Stimulated activated CD4-positive, alpha-beta T cell treated with anti-CD3 and anti-CD28 coated beads, Interleukin-12 subunit alpha, Interleukin-12 subunit beta, amount 100 ng/mL, for 4 hours (primary cell): ENCODE measurements around the gene S100A8.
"Not testable (repeated sequence)": the region's sequence is repeated elsewhere in the genome, so short reads cannot be mapped to it uniquely, and the experiment has no call there.

Source experiments
- DNase-seq: peaks from one replicate; pipeline ENCODE4 v3.0.0-alpha.2; 2020

S100A8 gene

GRCh38 chr1:153415850-153416570 is 25.1 kb upstream of the S100A8 start, which contains the start of gene S100A7A:
S100A7A (plus strand) TSS chr1:153416520; CDS start chr1:153418083, 1,563 bp downstream.
- no peak for DNase-seq

- DNase-seq = not testable (repeated sequence)
Observed at GRCh38 chr1:153413961-153414360, 23.1 kb upstream of the S100A8 start.

GRCh38 chr1:153407274-153407673 is 16.4 kb upstream of the S100A8 start:
- DNase-seq = not testable (repeated sequence)

- DNase-seq = not testable (repeated sequence)
Observed at GRCh38 chr1:153405825-153406599, 15.1 kb upstream of the S100A8 start.

- DNase-seq = peak; percentile 61
Observed at GRCh38 chr1:153404768-153405167, 13.9 kb upstream of the S100A8 start.

GRCh38 chr1:153404086-153404635 is 13.3 kb upstream of the S100A8 start:
- DNase-seq = no peak

GRCh38 chr1:153403421-153404085 is 12.7 kb upstream of the S100A8 start:
- no peak for DNase-seq

- DNase-seq = no peak
Observed at GRCh38 chr1:153402226-153402625, 11.4 kb upstream of the S100A8 start.

GRCh38 chr1:153401461-153401860 is 10.6 kb upstream of the S100A8 start:
- no peak for DNase-seq

- DNase-seq = no peak
Observed at GRCh38 chr1:153400244-153400643, 9.4 kb upstream of the S100A8 start.

- no peak for DNase-seq
Observed at GRCh38 chr1:153399401-153400055, 8.7 kb upstream of the S100A8 start.

- DNase-seq = no peak
Observed at GRCh38 chr1:153397924-153398651, 7.2 kb upstream of the S100A8 start.

GRCh38 chr1:153397051-153397923 is 6.4 kb upstream of the S100A8 start:
- no peak for DNase-seq

- no peak for DNase-seq
Observed at GRCh38 chr1:153396461-153396860, 5.6 kb upstream of the S100A8 start.

- DNase-seq = no peak
Observed at GRCh38 chr1:153395776-153396175, 4.9 kb upstream of the S100A8 start.

- DNase-seq = no peak
Observed at GRCh38 chr1:153395136-153395685, 4.3 kb upstream of the S100A8 start.

- no peak for DNase-seq
Observed at GRCh38 chr1:153394391-153394790, 3.5 kb upstream of the S100A8 start.

GRCh38 chr1:153393926-153394325 is 3.1 kb upstream of the S100A8 start:
- no peak for DNase-seq

GRCh38 chr1:153392822-153393221 is 1.9 kb upstream of the S100A8 start:
- DNase-seq = no peak

- no peak for DNase-seq
Observed at GRCh38 chr1:153392258-153392657, 1.4 kb upstream of the S100A8 start.
